GM19023 (cell line): Measurements from ENCODE around the gene SKP1.
A peak's percentile ranks its signal among the peaks of the same experiment; 100 is the strongest.

Experiments
- ATAC-seq: cut with Tn5 transposase; IDR thresholded peaks from one replicate; pipeline ENCODE4 v1.9.1; 2021; ENCODE audit warnings: mild to moderate bottlenecking, moderate library complexity; ENCODE audit not compliant: unreplicated experiment

SKP1 gene

DNA sequence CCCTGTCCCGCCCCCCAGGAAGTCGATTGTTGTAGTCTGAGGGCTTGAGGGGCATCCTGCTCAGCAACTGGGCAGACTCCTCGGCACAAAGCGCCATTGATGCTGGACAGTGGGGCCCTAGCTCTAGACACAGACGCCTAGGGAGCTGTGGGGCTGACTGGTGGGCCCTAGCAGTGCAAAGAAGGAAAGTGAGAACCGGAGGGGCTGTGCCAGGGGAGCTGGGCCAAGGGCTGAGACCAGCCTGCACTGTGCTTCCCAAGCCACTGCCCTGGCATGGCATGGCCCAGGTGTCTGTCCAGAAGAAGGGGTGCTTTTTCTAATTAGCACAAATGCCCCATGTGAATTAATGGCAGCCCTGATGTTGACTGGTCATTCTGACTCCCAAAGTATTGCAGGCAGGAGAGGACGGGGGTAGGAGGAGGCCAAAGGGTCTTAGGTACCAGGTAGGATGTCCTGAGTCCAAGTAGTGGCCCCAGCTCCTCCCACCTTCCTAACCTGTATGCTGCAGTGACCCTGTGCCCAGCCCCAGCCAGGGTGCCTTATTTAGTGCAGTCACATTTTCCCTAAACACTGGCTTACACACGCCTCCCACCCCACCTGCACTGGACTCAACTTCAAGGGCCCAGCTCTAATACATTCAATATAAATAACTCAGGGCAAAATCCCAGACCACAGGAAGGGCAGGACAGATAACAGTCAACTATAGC, 46.4 kb downstream of the SKP1 start:
- no peak for ATAC-seq

DNA sequence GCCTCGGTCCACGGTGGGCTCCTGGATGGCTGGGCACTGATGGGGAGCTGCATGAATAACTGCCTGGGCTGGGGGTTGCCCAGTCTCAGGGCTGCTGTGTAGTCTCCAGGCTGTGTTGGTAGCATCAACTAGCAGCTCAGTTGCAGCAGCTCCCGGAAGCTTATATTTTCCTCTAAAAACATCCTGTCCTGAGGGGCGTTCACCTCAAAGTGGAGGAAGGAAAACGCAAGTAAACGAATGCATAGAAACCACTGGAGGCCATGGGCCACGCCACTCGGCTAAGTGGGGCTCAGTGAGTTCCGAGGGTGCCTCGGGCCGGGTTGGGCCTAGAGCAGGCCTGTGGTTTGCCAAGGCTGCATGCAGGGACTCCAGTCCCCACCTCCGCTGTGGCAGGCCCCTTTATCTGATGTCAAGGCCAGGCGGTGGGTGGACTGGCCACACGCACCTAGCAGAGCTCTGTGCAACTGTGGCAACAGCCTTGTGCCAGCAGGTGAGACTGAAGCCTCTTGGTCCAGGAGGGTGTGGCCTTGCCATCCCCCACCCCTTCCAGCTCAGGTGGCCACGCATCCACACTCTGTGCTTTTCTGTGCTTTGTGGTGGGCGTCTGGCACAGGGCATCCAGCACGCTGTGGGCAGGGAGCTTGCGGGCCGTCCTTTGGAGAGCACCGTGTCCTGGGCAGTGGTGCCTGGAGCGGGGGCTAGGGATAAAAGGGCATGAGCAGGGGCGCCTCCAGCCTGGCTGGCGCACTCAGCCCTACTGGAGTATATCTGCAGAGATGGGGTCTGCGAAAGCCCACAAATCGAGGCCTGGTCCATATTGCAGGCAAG, 47.1 kb downstream of the SKP1 start:
- no peak for ATAC-seq

DNA sequence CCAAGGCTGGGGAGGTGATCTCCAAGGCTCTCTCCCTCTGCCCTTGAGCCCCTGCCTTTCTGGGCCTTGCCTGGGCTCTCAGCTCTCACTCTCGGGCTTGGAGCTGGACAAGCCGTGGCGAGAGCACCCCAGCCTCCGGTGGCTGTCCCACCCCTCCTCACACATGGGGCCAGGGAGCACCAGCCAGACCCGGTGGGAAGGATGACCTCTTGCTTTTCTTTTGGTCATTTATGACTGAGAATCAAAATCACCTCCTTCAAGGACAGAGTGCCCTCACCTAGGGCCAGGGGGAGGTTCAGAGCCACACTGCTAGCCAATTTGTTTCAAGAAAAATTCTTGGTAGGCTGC, 48.1 kb downstream of the SKP1 start:
- no peak for ATAC-seq

DNA sequence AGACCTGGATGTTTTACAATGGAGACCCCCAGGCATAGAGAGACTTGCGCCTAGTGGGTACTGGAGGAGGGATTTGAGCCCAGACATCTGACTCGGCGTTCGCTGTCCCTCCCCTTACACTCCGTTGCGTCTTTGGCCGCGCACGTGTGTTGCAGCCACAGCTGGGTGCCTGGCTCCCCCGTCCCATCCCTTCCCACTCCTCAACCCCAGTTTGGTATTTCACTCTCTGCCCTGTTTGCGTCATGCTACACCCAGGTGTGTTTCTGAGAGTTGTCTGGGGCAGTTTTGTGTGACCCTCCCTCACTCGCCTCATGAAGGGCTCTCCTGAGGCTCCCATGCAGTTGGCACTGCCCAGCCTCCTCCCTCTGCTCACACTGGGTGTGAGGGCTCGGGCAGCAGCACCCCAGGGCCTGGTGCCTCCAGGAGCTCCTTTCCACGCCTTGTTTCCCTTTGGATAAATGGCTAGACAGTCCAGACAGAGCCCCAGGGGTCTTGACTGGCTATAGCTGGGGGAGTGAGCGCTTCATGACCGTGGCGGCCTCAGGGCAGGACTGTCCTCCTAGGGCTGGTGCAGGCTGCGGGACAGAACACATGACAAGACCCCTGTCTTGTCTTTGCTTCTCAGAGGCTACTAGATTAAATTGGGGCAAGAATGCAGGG, 48.6 kb downstream of the SKP1 start:
- ATAC-seq, result no peak

DNA sequence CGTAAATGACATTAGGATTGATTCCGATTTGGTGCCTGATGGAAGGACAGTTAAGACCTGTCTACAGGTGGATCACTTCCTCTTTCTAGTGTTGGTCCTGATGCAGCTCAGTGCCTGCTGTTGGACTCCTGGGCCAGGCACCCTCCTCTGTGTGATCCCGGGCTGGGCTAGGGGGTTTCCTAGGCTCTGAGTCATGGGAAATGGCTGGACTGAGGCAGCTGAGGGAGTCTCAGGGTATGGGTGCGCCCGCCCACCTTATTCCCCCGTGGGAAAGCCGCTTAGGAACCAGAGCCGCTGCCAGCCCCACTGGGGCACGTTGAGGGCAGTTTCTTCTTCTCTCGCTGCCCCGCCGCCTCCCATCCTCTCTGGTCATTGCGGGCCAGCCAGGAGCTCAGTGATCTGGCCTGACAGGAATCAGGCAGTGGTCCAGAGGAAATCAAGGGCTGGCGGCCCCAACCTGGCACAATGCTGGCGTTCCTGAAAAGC, 49.3 kb downstream of the SKP1 start:
- ATAC-seq, result peak; percentile 54

DNA sequence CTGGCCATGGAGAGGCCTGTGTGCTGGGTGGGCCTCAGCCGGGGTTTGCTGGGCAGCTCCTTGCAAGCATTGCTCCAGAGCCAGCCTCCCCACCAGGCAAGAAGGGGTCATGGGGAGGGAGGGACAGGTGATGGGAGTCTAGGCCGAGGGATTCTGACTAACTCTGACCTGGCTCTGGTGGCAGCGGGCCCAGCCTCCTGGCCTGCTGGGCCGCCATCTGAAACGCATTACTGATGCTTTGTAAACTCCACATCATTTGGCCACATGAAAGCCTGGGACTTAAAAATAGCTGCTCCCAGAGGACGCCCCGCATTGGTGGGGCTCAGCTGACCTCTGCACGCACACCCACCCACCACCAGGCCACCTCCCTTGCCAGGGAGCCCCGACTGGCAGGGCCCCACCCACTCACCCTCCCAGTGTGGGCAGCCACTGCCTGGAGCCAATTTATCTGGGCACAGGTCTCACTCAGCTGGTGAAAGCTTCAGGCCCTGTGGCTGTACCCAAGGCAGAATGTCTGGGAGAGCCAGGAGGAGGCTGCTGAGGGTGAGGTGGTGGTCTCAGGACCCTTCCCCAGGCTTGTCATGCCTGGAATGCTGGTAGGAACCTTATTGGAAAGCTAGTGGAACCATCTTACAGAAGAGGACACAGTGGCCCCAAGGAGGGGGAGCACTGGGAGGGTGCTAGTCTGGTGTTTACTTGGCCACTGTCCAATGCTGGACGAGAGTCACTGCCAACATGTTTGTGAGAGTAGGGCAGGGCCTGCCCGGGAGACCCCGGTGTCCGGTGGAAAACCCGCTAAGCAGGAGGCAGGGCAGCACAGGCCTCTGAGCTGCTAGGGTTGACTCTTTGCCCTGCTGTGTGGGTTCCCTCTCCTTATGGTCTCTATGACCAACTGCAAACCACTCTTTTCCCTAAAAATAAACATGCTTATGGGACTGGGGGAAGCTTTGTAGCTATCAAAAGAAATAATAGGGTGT, 51.4 kb downstream of the SKP1 start:
- ATAC-seq, result no peak

DNA sequence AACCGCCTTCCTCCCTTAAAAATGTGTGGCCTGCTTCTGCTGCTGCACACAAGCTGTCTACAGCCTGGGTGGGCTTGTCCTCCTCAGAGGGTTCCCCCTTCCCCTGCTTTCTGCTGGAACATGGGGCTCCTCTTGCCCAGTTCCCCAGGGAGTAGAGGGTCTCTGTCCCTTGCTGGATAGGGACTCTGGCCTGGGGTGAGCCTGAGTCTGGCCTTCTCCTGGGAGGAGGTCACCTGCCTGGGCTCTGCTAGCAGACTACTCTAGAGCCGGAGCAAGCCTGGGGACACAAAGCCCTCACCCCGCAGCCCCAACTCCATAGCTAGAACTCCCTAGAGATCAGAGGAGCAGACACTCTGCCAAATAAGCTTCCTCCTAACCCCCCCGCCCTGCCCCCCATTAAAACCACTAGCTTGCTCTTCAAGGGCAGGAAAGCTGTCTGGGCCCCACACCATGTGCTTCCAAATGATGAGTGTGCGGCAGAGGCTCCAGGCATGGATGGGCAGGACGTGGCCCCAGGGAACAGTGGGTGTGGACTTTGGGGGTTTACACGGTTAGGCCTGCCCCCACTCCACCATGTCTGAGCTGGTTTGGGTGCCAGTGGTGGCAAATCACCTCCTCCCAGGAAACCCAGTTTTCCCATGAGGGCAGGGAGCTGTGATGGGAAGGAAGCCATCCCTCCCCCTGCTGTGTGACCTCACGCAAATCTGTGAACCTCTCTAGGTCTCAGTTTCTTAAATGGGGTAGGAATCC, 52.3 kb downstream of the SKP1 start:
- no peak for ATAC-seq

DNA sequence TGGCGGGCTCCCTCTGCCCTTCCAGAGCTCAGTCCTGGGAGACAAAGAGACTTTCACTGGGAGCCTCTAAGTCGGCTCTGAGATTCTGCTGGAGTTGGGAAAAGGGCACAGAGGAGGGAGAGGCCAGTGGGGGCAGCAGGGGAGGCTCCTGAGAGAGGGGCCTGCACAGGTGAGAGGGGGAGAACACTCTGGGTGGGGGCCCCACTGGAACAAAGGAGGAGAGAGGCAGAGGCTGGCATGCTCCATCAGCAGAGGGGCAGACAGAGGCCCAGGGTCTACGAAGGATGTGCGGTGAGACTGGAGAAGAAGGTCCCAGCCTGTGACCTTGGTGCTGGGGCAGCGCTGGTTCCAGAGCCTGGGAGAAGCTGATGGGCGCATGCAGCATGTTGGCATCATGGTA, 53.4 kb downstream of the SKP1 start:
- ATAC-seq, result no peak

DNA sequence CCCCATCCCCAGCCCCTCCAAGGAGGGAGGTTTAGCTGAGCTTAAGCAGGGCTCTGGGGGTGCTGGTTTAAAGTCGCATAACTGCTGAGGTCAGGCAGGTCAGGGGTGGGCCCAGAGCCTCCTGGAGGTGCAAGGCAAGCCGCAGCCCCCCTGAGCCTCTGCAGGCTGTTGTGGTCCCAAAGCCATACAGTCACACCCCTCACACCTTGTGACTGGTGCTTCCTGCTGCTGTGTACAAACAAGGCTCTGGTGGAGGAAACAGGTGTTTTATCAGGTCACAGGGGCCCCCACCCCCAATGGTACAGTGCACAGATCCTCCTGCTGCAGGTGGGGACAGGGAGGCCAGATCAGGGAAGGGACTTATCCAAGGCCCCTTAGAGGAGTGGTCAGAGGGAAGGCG, 54.2 kb downstream of the SKP1 start:
- ATAC-seq, result no peak

DNA sequence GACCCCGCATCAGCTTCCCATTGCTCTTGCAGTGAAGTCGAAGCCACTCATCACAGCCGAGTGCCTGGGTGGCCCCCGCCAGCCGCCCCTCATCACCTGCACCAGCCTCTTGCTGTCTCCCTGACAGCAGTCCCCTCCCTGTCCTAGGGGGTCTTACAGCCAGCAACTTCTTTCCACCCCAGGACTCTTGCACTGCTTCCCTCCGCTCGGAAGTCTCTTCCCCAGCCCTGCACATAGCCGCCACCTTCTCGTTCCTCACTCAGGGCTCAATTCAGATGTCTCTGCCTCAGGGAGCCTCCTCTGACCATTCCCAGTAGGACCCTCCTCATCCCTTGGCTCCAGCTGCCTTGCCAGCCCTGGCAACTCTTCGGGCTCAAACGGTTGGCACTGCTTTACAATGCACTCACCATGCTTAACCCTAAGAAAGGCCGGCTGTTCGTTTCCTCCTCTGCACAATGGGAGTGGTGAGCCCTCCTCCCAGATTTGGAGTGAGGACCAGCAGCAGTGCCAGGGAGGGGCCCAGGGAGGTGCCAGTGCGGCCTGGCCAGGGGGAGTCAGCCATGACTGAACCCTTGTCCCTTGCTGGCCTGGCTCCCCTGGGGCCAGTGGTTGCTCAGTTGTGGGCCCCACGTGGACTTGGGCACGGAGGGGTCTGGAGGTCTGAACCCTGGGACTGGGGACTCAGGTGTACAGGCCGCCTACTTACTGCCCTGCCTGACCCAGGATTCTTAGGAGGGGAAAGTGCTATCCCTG, 56.2 kb downstream of the SKP1 start:
- no peak for ATAC-seq

DNA sequence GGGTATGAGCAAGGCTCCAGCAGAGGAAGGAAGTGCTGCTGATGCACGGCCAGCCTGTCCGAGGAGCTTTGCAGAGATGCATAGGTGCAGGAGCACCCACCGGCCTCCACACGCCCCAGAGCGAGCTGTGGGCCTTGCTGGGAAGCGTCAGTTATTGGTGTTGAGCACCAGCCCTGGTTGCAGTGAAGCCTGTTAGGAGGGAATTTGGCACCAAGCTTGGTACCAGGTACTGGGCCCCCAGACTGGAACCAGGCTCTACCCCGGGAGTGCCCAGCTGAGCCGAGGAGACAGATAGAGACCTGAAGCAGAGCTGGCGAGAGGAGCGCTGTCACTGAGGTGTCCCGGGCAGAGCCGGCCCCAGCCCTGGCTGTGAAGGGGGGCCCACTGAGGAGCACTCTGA, 57.0 kb downstream of the SKP1 start:
- ATAC-seq, result no peak

DNA sequence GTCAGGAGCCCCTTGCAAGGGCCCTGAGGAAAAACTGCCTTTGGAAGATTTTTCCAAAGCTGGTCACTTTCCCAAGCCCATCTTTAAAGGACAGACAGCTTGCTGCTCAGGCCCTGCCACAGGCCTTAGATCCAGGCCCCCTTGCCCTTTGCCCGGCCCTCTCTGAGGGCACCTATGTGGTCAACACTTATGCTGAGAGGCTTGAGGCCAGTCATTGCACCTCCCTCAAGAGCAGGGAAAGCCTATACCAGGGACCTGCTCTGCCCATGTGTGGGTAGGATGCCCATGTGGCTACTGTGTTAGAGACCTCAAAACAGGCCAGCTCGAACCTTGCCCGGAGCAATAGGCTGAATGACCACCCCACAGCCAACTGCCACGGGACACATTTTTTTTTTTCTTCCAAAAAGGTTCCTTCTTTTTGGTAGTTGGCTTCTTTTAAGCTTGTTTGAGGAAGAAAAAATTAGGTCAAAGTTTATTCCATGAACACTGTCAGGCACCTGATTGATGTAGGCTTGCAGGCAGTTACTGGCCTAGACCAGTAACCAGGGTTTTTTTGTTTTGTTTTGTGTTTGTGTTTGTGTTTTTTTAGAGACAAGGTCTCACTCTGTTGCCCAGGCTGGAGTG, 58.4 kb downstream of the SKP1 start:
- no peak for ATAC-seq

DNA sequence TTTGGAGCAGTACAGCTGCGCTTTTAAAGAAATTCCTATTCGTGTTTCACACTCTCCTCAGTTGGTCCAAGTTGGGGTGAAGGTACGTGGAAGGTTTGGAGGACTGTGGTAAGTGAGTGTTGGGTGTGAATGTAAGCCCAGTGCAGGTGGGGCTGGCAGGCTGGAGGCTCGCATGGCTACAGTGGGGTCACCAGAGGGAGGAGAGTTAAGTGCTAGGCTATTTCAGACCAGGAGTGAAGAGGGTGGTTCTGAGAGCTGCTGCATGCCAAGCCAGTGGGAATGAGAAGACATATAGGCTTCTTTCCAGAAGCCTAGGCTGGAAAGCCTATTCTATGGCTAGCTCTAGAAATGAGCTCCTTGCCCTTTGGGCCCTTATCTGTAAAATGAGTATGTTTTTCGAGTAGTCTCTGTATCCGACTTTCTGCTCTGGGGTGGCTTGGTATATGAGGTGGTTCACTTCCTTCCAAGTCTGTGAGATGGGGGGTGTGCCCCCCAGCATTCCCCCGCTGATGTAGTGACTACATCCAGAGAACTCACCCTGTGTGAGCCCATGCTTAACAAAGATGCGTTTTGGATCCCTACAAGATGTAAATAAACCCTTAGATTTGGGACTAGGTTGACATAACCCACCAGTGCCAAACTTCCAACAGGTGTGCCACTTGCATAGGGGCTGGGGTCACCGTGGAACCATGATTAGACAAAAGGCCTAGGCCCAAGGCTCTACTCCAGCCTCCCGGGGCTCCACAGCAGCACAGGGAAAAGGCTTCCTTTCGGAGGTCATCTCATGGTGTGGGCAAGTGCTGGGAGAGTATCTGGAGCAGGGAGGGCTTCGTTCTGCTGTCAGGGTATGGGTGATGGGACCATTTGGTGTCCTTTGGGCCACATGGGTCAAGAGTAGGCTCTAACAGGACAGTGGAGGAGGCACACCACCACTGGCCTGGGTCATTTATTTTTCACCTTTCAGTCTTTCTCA, 59.7 kb downstream of the SKP1 start:
- no peak for ATAC-seq

DNA sequence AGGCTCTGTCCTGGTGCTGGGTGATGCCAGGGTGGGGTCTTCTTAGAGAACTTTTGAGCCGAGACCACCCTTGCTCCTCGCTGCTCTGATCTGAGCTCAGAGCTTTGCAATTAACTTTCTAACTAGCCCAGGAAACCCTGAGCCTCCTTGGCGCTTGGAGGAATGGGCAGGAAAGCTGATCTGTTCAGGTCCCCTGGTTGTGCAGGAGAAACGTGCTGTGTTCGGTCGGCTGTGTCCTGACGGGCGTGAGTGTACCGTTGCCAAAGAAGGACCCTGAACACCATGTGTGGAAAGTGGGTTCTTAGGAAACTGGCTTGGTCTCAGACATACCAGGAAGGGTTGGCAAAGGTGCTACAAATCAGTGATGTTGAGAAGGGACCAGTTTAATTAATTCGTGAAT, 60.5 kb downstream of the SKP1 start:
- no peak for ATAC-seq

DNA sequence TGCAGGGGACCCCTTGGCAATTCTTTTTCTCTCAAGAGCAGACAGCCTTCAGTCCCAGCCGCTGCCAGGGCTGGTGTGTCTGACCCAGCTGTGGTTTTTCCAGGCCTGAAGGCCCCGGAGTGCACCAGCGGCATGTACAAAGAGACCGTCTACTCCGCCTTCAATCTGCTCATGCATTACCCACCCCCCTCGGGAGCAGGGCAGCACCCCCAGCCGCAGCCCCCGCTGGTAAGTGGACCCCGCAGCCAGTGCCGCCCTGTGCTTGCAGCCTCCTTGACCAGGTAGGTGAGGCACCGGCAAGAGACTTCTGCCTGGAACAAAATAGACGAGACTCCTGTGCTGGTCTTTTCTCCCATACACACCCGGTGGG, 61.0 kb downstream of the SKP1 start:
- no peak for ATAC-seq

DNA sequence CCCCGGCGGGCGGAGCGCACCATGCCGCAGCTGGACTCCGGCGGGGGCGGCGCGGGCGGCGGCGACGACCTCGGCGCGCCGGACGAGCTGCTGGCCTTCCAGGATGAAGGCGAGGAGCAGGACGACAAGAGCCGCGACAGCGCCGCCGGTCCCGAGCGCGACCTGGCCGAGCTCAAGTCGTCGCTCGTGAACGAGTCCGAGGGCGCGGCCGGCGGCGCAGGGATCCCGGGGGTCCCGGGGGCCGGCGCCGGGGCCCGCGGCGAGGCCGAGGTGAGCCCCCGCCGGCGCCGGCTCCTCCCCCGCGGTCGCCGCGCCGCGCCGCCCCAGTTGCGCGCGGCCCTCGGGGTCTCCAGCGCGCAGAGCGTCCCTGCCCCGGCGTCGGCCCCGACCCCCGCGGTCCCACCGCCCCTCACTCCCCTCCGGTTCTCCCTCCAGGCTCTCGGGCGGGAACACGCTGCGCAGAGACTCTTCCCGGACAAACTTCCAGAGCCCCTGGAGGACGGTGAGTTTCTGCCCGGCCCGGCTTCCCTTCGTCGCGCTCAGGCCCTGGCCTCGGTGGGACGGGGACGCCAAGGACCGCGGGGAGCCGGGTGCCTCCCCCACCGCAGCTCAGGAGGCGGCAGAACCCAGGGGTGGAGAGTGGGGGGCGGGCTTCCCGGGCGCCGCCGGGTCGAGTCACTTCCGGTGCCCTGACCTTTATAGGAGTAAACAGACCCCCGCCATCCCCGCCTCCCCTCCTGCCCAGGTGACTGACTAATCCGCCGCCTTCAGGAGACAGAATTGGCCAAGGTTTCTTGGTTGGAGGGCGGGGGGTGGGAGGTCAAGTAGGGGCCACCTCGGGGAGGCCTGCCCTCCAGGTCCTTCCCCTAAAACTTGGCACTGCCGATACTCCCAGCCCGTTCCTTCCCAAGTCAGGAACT, 61.6 kb downstream of the SKP1 start:
- peak; percentile 13 for ATAC-seq
